ENCODE results near the gene RASL12. TPM values are rescaled to one million over a fixed set of nuclear protein-coding genes. Genes with fewer than 3 reads are reported as not detected.
"Not testable (repeated sequence)": the region's sequence is repeated elsewhere in the genome, so short reads cannot be mapped to it uniquely, and the experiment has no call there.

The RASL12 gene
- total RNA-seq, 2 donors from 2014 or later = 53.3 to 63.3 TPM

GRCh38 chr15:65042776-65043327, 24.9 kb downstream of the RASL12 start:
- ATAC-seq = no peak
- no peak for DNase-seq
- intact Hi-C loops (cut with DNase I) = loop anchor here in 1 of 2 donors (10.0 kb wide), 1 partner anchor 232 kb away; no protein-coding TSS in a partner anchor

- DNase-seq (no peak), ATAC-seq (no peak)
- intact Hi-C loops (cut with DNase I) = loop anchor here in 1 of 2 donors (10.0 kb wide), 1 partner anchor 233 kb away; no protein-coding TSS in a partner anchor
Measured at GRCh38 chr15:65041787-65042186, 26.0 kb downstream of the RASL12 start.

- ATAC-seq = no peak
- intact Hi-C loops (cut with DNase I) = loop anchor here in 1 of 2 donors (10.0 kb wide), 1 partner anchor 234 kb away; no protein-coding TSS in a partner anchor
- DNase-seq = no peak
Measured at GRCh38 chr15:65040461-65040860, 27.3 kb downstream of the RASL12 start.

GRCh38 chr15:65038836-65039235, 29.0 kb downstream of the RASL12 start:
- DNase-seq (no peak), ATAC-seq (no peak)
- intact Hi-C loops (cut with DNase I) = no loop called here

GRCh38 chr15:65038428-65038827, 29.4 kb downstream of the RASL12 start:
- intact Hi-C loops (cut with DNase I) = no loop called here
- no peak for ATAC-seq
- no peak for DNase-seq

GRCh38 chr15:65037309-65037708, 30.5 kb downstream of the RASL12 start:
- intact Hi-C loops (cut with DNase I) = no loop called here

GRCh38 chr15:65034719-65035118, 33.1 kb downstream of the RASL12 start:
- no peak for DNase-seq
- intact Hi-C loops (cut with DNase I) = loop anchor here in 1 of 2 donors (5.0 kb wide), 1 partner anchor 68 kb away; no protein-coding TSS in a partner anchor
- ATAC-seq = no peak

More at GRCh38 chr15:65037309-65037708, 30.5 kb downstream of the RASL12 start:
- DNase-seq = no peak
- no peak for ATAC-seq

GRCh38 chr15:65033659-65034269, 34.0 kb downstream of the RASL12 start:
- intact Hi-C loops (cut with DNase I) = loop anchor here in 1 of 2 donors (5.0 kb wide), 1 partner anchor 69 kb away; no protein-coding TSS in a partner anchor
- ATAC-seq (peak in 1 of 2 donors; percentile 22), DNase-seq (no peak)

- ATAC-seq (peak; percentile 51 to 65), DNase-seq (peak; percentile 61)
- intact Hi-C loops (cut with DNase I) = loop anchor here in 1 of 2 donors (5.0 kb wide), 1 partner anchor 69 kb away; no protein-coding TSS in a partner anchor
Measured at GRCh38 chr15:65032801-65033537, 34.8 kb downstream of the RASL12 start.

GRCh38 chr15:65029736-65030208, 38.0 kb downstream of the RASL12 start:
- DNase-seq (no peak), ATAC-seq (no peak)

GRCh38 chr15:65028921-65029735, 38.7 kb downstream of the RASL12 start, which contains the start of gene MTFMT:
TSS of gene MTFMT (minus strand) at chr15:65029639. CDS start at chr15:65029613, 26 bp downstream.
- ATAC-seq = peak; percentile 97 to 98
- intact Hi-C loops (cut with DNase I) = no loop called here

More at GRCh38 chr15:65029736-65030208, 38.0 kb downstream of the RASL12 start:
- intact Hi-C loops (cut with DNase I) = loop anchor here in 1 of 2 donors (5.0 kb wide), 1 partner anchor 73 kb away; no protein-coding TSS in a partner anchor

GRCh38 chr15:65028338-65028737, 39.5 kb downstream of the RASL12 start:
- intact Hi-C loops (cut with DNase I) = no loop called here
- no peak for DNase-seq
- no peak for ATAC-seq

More at GRCh38 chr15:65028921-65029735, 38.7 kb downstream of the RASL12 start, which contains the start of gene MTFMT:
- DNase-seq = peak; percentile 94

- intact Hi-C loops (cut with DNase I) = no loop called here
Measured at GRCh38 chr15:65027593-65027992, 40.2 kb downstream of the RASL12 start.

GRCh38 chr15:65026756-65027155, 41.0 kb downstream of the RASL12 start:
- intact Hi-C loops (cut with DNase I) = no loop called here
- DNase-seq (no peak), ATAC-seq (no peak)

More at GRCh38 chr15:65027593-65027992, 40.2 kb downstream of the RASL12 start:
- no peak for DNase-seq
- ATAC-seq = no peak

- intact Hi-C loops (cut with DNase I) = no loop called here
- ATAC-seq = no peak
- DNase-seq = no peak
Measured at GRCh38 chr15:65021488-65021887, 46.3 kb downstream of the RASL12 start.

- intact Hi-C loops (cut with DNase I) = no loop called here
- DNase-seq = no peak
- ATAC-seq = no peak
Measured at GRCh38 chr15:65020419-65020818, 47.4 kb downstream of the RASL12 start.

GRCh38 chr15:65011198-65011597, 56.6 kb downstream of the RASL12 start:
- ATAC-seq; DNase-seq; intact Hi-C loops (cut with DNase I): not testable (repeated sequence)

GRCh38 chr15:65008983-65009382, 58.8 kb downstream of the RASL12 start:
- DNase-seq = no peak
- ATAC-seq = no peak
- intact Hi-C loops (cut with DNase I) = no loop called here

GRCh38 chr15:65006876-65007275, 60.9 kb downstream of the RASL12 start:
- ATAC-seq (no peak), DNase-seq (no peak)
- intact Hi-C loops (cut with DNase I) = no loop called here
